Measurements from ENCODE around the gene GADD45G.

Gene GADD45G

GRCh38 chr9:89655056-89655989 is 50.5 kb downstream of the GADD45G start:
- DNase-seq, result no peak
